Measurements from ENCODE around the gene EVC2.

GRCh38 chr4:5544762-5545161 lies 163.6 kb downstream of the EVC2 start:
- TF ChIP-seq CTCF (IDR thresholded peaks at IDR 0.05; ENCODE audit: poor library complexity, severe bottlenecking), result no peak
- TF ChIP-seq MXI1 (conservative IDR thresholded peaks at IDR 0.05; ENCODE audit: poor library complexity, severe bottlenecking), result no peak
- no peak for TF ChIP-seq RAD21 (conservative IDR thresholded peaks at IDR 0.05)
